Vagina (tissue), 2 donors: Measurements from ENCODE around the gene PDE5A. TPM values are rescaled to one million over a fixed set of nuclear protein-coding genes. Genes with fewer than 3 reads are reported as not detected.
A peak's percentile ranks its signal among the peaks of the same experiment; 100 is the strongest.
"Not testable (repeated sequence)": the region's sequence is repeated elsewhere in the genome, so short reads cannot be mapped to it uniquely, and the experiment has no call there.

Experiments used
- DNase-seq, 2 donors: peaks; one replicate each; pipeline ENCODE4 v3.0.0-alpha.2; 2017; ENCODE audit errors: extremely low spot score in 2 of 2
- H3K27ac ChIP-seq: fragments of 200-600 bp; sonication (generic); one replicate; pipeline ENCODE4 v1.5.1; 2019
- H3K27me3 ChIP-seq: fragments of 200-600 bp; sonication (generic); one replicate; pipeline ENCODE4 v1.5.1; 2019
- H3K36me3 ChIP-seq, 2 donors: fragments of 200-600 bp; sonication (generic); one replicate each; pipeline ENCODE4 v1.5.1; 2017 to 2019
- H3K4me1 ChIP-seq: fragments of 200-600 bp; sonication (generic); one replicate; pipeline ENCODE4 v1.5.1; 2019
- H3K4me3 ChIP-seq, 2 donors: fragments of 200-600 bp; sonication (generic); 1 replicate in 1 of 2; 2 replicates in 1 of 2; pipeline ENCODE4 v1.5.1; 2016 to 2019
- H3K9me3 ChIP-seq: fragments of 200-600 bp; sonication (generic); one replicate; pipeline ENCODE4 v1.5.1; 2019
- POLR2A ChIP-seq, 2 donors: fragments of 450-650 bp; IDR thresholded peaks; one replicate each; pipeline ENCODE4 v1.6.1; 2017; ENCODE audit warnings: antibody characterized with exemption in 2 of 2, mild to moderate bottlenecking in 2 of 2, moderate library complexity in 2 of 2
- POLR2AphosphoS5 ChIP-seq, 2 donors: sonication (generic); formaldehyde crosslinking; IDR thresholded peaks; one replicate each; pipeline ENCODE4 v1.9.0; 2017; ENCODE audit warnings: antibody characterized with exemption in 2 of 2, mild to moderate bottlenecking in 2 of 2, low read depth in 1 of 2; ENCODE audit not compliant: insufficient read depth in 1 of 2
- intact Hi-C: fragments of 100-400 bp; cut with DNase I; formaldehyde crosslinking; loops from one replicate; pipeline ENCODE4 v1.15.1; 2023
- small RNA-seq: library from RNA; depleted of rRNA; stranded (forward); fragments of <200 nt; gene quantifications from one replicate; pipeline ENCODE3, GENCODE V24; 2016
- total RNA-seq: library from RNA; depleted of rRNA; stranded (reverse); fragments of >200 nt; gene quantifications from one replicate; pipeline ENCODE4 v1.2.3, GENCODE V29; 2016

Gene PDE5A
- total RNA-seq, 1 donor from 2014 or later, result 23.1 TPM

GRCh38 chr4:119454491-119455270, 173.9 kb downstream of the PDE5A start:
- intact Hi-C loops, result not testable (repeated sequence)
- peak overlapping the region; percentile 92 for H3K27ac ChIP-seq

GRCh38 chr4:119454151-119454490, 174.5 kb downstream of the PDE5A start:
- H3K27me3 ChIP-seq, H3K4me1 ChIP-seq, DNase-seq, H3K9me3 ChIP-seq, H3K36me3 ChIP-seq, intact Hi-C loops: not testable (repeated sequence)
- Histone ChIP-seq H3K27ac (peak overlapping the region; percentile 92), H3K4me3 (peak overlapping the region; percentile 76 to 79)

More at GRCh38 chr4:119454491-119455270, 173.9 kb downstream of the PDE5A start:
- not testable (repeated sequence) for H3K36me3 ChIP-seq, H3K4me1 ChIP-seq, H3K9me3 ChIP-seq, H3K27me3 ChIP-seq
- H3K4me3 ChIP-seq, result peak overlapping the region; percentile 76 to 79
- DNase-seq, result peak; percentile 97
- TF ChIP-seq POLR2A (IDR thresholded peaks at IDR 0.05), result peak in 1 of 2 donors; percentile 69
- TF ChIP-seq POLR2AphosphoS5 (IDR thresholded peaks at IDR 0.05; ENCODE audit: insufficient read depth in 1 of 2, low read depth in 1 of 2), result peak; percentile 91 to 96

- H3K4me3 ChIP-seq, intact Hi-C loops, H3K27me3 ChIP-seq, H3K27ac ChIP-seq, H3K36me3 ChIP-seq, H3K9me3 ChIP-seq, DNase-seq, H3K4me1 ChIP-seq: not testable (repeated sequence)
Measured at GRCh38 chr4:119453286-119453685, 175.3 kb downstream of the PDE5A start.

- intact Hi-C loops, H3K9me3 ChIP-seq, H3K4me1 ChIP-seq, H3K36me3 ChIP-seq, H3K27me3 ChIP-seq, H3K4me3 ChIP-seq, H3K27ac ChIP-seq, DNase-seq: not testable (repeated sequence)
Measured at GRCh38 chr4:119449851-119450250, 178.8 kb downstream of the PDE5A start.

Small RNA genes lying within 50 kb of the gene (small RNA-seq; reads per million reads assigned to genes)
- gene RF00614, result not detected
